Right lobe of liver (tissue), 6 donors: ENCODE data around the gene IL5RA. TPM values are rescaled to one million over a fixed set of nuclear protein-coding genes. Genes with fewer than 3 reads are reported as not detected.

Experiments
- ATAC-seq, 4 donors: fragments of 200-7000 bp; cut with Tn5 transposase; one replicate each; pipeline ENCODE4 v1.9.1; 2020; ENCODE audit warnings: mild to moderate bottlenecking in 4 of 4, moderate library complexity in 4 of 4
- DNase-seq, 3 donors: peaks; one replicate each; pipeline ENCODE4 v3.0.0-alpha.2; 2020
- H3K27ac ChIP-seq, 3 donors: fragments of 200-600 bp; one replicate each; pipeline ENCODE4 v1.8.0; 2022
- H3K27me3 ChIP-seq, 2 donors: fragments of 200-600 bp; one replicate each; pipeline ENCODE4 v1.8.0; 2022
- H3K36me3 ChIP-seq, 4 donors: fragments of 200-600 bp; sonication (generic) in 1 of 4; one replicate each; pipeline versions ENCODE4 v1.5.1 to v1.8.0; 2017 to 2022; ENCODE audit warnings: control low read depth in 1 of 4
- H3K4me1 ChIP-seq, 4 donors: fragments of 200-600 bp; sonication (generic) in 1 of 4; one replicate each; pipeline versions ENCODE4 v1.5.1 to v1.8.0; 2017 to 2022; ENCODE audit warnings: control low read depth in 1 of 4
- H3K4me3 ChIP-seq, 3 donors: fragments of 200-600 bp; one replicate each; pipeline ENCODE4 v1.8.0; 2022
- H3K9me3 ChIP-seq, 4 donors: fragments of 200-600 bp; sonication (generic) in 1 of 4; one replicate each; pipeline versions ENCODE4 v1.5.1 to v1.8.0; 2017 to 2022; ENCODE audit warnings: control low read depth in 1 of 4
- CTCF ChIP-seq, 4 donors: fragments of 200-600 bp in 3 of 4; fragments of 450-650 bp in 1 of 4; IDR thresholded peaks; one replicate each; pipeline versions ENCODE4 v1.5.1 to v1.8.0; 2016 to 2022; ENCODE audit warnings: antibody characterized with exemption in 4 of 4, mild to moderate bottlenecking in 2 of 4
- POLR2A ChIP-seq: fragments of 450-650 bp; IDR thresholded peaks from one replicate; pipeline ENCODE4 v1.6.1; 2017; ENCODE audit warnings: antibody characterized with exemption, mild to moderate bottlenecking
- WGBS: methylation state at CpG from one replicate; pipeline ENCODE4 v1.1.6; 2018; ENCODE audit warnings: low coverage, low lambda C conversion rate; ENCODE audit not compliant: insufficient coverage; ENCODE audit errors: missing lambda C conversion rate; 5-methylcytosine and 5-hydroxymethylcytosine counted together
- intact Hi-C, 2 donors: fragments of 100-400 bp; cut with DNase I; formaldehyde crosslinking; loops; one replicate each; pipeline versions ENCODE4 v1.11.2 to v1.14.1; 2022
- long read RNA-seq: library from polyadenylated mRNA; unstranded; transcript quantifications from one replicate; pipeline ENCODE4 v2.0.0, GENCODE V29; 2019
- total RNA-seq, 6 experiments: library from RNA; depleted of rRNA in 2 of 6; stranded (reverse); fragments of >200 nt in 2 of 6; fragmentation: NEBNext Ultra II Directional in 3 of 6; extraction: Animal tissue kit (Norgen Biotek cat#: 25700) in 3 of 6; gene quantifications; one replicate each; pipeline versions ENCODE4 v1.1.0 to v1.2.4, GENCODE V29; 2016 to 2023
- donor health status: DM: no; HTN: yes; CAD: no.
- donor health status: DM: no; HTN: no; CAD: no.
- donor health status: DM: no; HTN: no; CAD: no.
- donor health status: DM: no; HTN: yes; CAD: no.
- donor health status: DM: no; HTN: yes; CAD: no.

Gene IL5RA
- not detected for total RNA-seq
- long read RNA-seq: 0 reads

GRCh38 chr3:3110299-3110630 lies at the start of gene IL5RA:
IL5RA (minus strand) TSS chr3:3110374; CDS start chr3:3104984, 5,390 bp downstream.
- Histone ChIP-seq H3K4me3 (no peak within 1 kb of the TSS), H3K4me1 (no peaks in the 10 kb centered on the region), H3K27me3 (no peaks in the 10 kb centered on the region), H3K9me3 (no peaks in the 10 kb centered on the region), H3K27ac (no peak within 1 kb of the TSS), H3K36me3 (no peaks in the 10 kb centered on the region)
- 22% methylated on average over 4 of the region's 4 CpGs for WGBS
- intact Hi-C loops: no loop called here
- peak in 2 of 4 donors; percentile 21 to 58 for ATAC-seq
- DNase-seq: no peak
- TF ChIP-seq POLR2A (no peak), CTCF (IDR thresholded peaks at IDR 0.05) (no peak)

- H3K36me3 ChIP-seq: peaks cover 0 to 61% (median 16%) of the 10 kb centered on the region in 4 donors
Observed at GRCh38 chr3:3157484-3157883, 47.3 kb upstream of the IL5RA start.

GRCh38 chr3:3154879-3155610 lies 44.9 kb upstream of the IL5RA start:
- H3K4me1 ChIP-seq: no peaks in the 10 kb centered on the region
- no peak overlapping the region for H3K27ac ChIP-seq
- no peak for DNase-seq
- intact Hi-C loops: no loop called here
- H3K4me3 ChIP-seq: no peak overlapping the region
- no peak for TF ChIP-seq POLR2A
- no peak for TF ChIP-seq CTCF (IDR thresholded peaks at IDR 0.05)
- H3K27me3 ChIP-seq: no peaks in the 10 kb centered on the region
- WGBS: 96% methylated on average over 5 of the region's 5 CpGs
- H3K9me3 ChIP-seq: no peaks in the 10 kb centered on the region
- ATAC-seq: no peak
- H3K36me3 ChIP-seq: peaks cover 5 to 81% (median 25%) of the 10 kb centered on the region in 4 donors

More at GRCh38 chr3:3157484-3157883, 47.3 kb upstream of the IL5RA start:
- intact Hi-C loops: no loop called here
- TF ChIP-seq POLR2A (no peak), CTCF (IDR thresholded peaks at IDR 0.05) (no peak)
- no peaks in the 10 kb centered on the region for H3K4me1 ChIP-seq
- DNase-seq (no peak), ATAC-seq (no peak)
- H3K27me3 ChIP-seq: no peaks in the 10 kb centered on the region
- H3K9me3 ChIP-seq: no peaks in the 10 kb centered on the region
- WGBS: 91% methylated on average over 6 of the region's 8 CpGs
- H3K4me3 ChIP-seq: no peak overlapping the region
- no peak overlapping the region for H3K27ac ChIP-seq

- no peak overlapping the region for H3K27ac ChIP-seq
- intact Hi-C loops: no loop called here
- ATAC-seq (no peak), DNase-seq (no peak)
- TF ChIP-seq CTCF (IDR thresholded peaks at IDR 0.05) (no peak), POLR2A (no peak)
- H3K4me1 ChIP-seq: no peaks in the 10 kb centered on the region
- no peak overlapping the region for H3K4me3 ChIP-seq
- H3K9me3 ChIP-seq: no peaks in the 10 kb centered on the region
- H3K36me3 ChIP-seq: peaks cover 5 to 89% (median 40%) of the 10 kb centered on the region in 4 donors
- WGBS: 38% methylated on average over 1 of the region's 1 CpG
- no peaks in the 10 kb centered on the region for H3K27me3 ChIP-seq
Observed at GRCh38 chr3:3151513-3151912, 41.3 kb upstream of the IL5RA start.
